Measurements from ENCODE around the gene GRXCR2.

GRXCR2 gene, protein sequence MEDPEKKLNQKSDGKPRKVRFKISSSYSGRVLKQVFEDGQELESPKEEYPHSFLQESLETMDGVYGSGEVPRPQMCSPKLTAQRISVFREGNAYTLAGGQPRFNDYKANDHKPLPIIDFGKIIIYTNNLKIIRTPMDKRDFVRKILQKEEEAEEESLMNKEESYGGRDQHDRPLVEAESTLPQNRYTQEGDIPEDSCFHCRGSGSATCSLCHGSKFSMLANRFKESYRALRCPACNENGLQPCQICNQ

GRCh38 chr5:145872914-145873313 lies at the start of gene GRXCR2:
GRXCR2 (minus strand) TSS chr5:145873014; CDS start chr5:145872968, 46 bp downstream.
- Histone ChIP-seq H3K4me3 (ENCODE audit: low read depth, low read length) (no peak within 1 kb of the TSS), H3K27me3 (ENCODE audit: control insufficient read depth, insufficient read depth, low read length) (no peaks in the 10 kb centered on the region; the same call in 1 of the 2 replicates), H3K27ac (ENCODE audit: low read depth, low read length) (no peak within 1 kb of the TSS), H3K9ac (ENCODE audit: low read length) (no peak within 1 kb of the TSS), H3K4me1 (ENCODE audit: control insufficient read depth, insufficient read depth, low read length) (no peaks in the 10 kb centered on the region), H3K36me3 (ENCODE audit: control insufficient read depth, insufficient read depth, low read length) (no peaks in the 10 kb centered on the region), H3K9me3 (ENCODE audit: control insufficient read depth, insufficient read depth, low read depth, low read length) (no peaks in the 10 kb centered on the region)

DNA sequence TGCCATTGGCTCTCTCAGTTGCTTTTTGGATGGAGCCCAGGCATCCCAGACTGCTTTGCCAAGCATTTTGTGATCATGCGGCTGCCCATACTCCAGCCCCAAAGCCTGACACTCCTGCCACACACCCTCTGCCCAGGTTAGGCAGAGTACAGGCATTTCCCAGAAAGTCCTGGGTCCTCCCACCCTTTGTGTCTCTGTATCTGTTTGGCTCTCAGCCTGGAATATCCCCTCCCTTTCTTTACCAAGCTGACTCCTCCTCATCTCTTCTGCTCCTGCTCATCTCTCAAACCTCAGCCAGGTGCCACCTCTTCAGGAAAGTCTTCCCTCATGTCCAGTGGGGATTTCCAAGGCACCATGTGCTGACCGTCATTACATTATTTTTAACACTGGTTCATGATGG lies 49.2 kb upstream of the GRXCR2 start:
- Histone ChIP-seq H3K4me1 (ENCODE audit: control insufficient read depth, insufficient read depth, low read length) (peaks cover 21% of the 10 kb centered on the region), H3K9me3 (ENCODE audit: control insufficient read depth, insufficient read depth, low read depth, low read length) (no peaks in the 10 kb centered on the region; the same call in 1 of the 2 replicates), H3K4me3 (ENCODE audit: low read depth, low read length) (no peak overlapping the region), H3K9ac (ENCODE audit: low read length) (no peak overlapping the region), H3K27ac (ENCODE audit: low read depth, low read length) (no peak overlapping the region), H3K27me3 (ENCODE audit: control insufficient read depth, insufficient read depth, low read length) (no peaks in the 10 kb centered on the region), H3K36me3 (ENCODE audit: control insufficient read depth, insufficient read depth, low read length) (no peaks in the 10 kb centered on the region)

DNA sequence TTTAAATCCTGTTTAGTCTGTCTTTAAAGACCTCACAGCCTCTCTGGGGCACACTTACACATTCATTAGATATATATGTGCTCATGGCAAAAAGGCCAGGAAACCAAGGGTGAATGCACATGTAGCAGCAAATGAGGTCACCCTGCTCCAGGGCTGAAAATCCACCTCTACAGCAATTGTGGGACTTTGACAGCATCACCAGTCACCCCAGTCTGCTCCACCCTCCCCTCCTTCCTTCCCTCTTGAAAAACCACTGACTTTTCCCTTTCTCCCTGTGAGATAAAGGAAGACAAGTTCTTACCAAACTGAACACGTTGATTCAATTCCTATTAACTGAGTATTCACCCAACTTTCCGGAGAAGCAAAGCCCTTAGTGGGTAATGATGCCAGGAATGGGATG lies 48.4 kb upstream of the GRXCR2 start:
- Histone ChIP-seq H3K4me3 (ENCODE audit: low read depth, low read length) (no peak overlapping the region), H3K9ac (ENCODE audit: low read length) (no peak overlapping the region), H3K4me1 (ENCODE audit: control insufficient read depth, insufficient read depth, low read length) (peaks cover 21% of the 10 kb centered on the region), H3K36me3 (ENCODE audit: control insufficient read depth, insufficient read depth, low read length) (no peaks in the 10 kb centered on the region), H3K27ac (ENCODE audit: low read depth, low read length) (no peak overlapping the region), H3K27me3 (ENCODE audit: control insufficient read depth, insufficient read depth, low read length) (no peaks in the 10 kb centered on the region), H3K9me3 (ENCODE audit: control insufficient read depth, insufficient read depth, low read depth, low read length) (no peaks in the 10 kb centered on the region; the same call in 1 of the 2 replicates)

- Histone ChIP-seq H3K27ac (ENCODE audit: low read depth, low read length) (no peak overlapping the region), H3K27me3 (ENCODE audit: control insufficient read depth, insufficient read depth, low read length) (no peaks in the 10 kb centered on the region), H3K36me3 (ENCODE audit: control insufficient read depth, insufficient read depth, low read length) (no peaks in the 10 kb centered on the region), H3K4me1 (ENCODE audit: control insufficient read depth, insufficient read depth, low read length) (peaks cover 21% of the 10 kb centered on the region), H3K9ac (ENCODE audit: low read length) (no peak overlapping the region), H3K4me3 (ENCODE audit: low read depth, low read length) (no peak overlapping the region), H3K9me3 (ENCODE audit: control insufficient read depth, insufficient read depth, low read depth, low read length) (no peaks in the 10 kb centered on the region; the same call in 1 of the 2 replicates)
Observed at GRCh38 chr5:145920542-145921210, 47.9 kb upstream of the GRXCR2 start.

DNA sequence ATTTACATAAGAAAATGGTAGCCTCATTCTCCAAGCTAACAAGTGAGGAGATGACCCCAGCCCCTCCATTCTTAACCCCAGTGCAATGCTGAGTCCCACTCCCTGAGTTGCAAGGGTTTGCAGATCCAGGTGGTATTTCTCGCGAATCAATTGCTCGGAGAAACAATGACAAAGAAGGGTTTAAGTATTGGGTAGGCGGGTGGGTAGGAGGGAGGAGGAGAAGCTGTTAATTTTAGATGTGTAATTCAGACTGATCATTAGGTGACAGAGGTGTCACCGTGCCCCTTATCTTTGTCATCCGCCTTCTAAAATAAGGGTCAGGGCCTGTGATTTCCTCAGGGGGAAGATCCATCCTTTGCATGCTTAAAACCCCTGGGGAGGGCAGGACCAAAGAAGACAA lies 46.6 kb upstream of the GRXCR2 start:
- Histone ChIP-seq H3K36me3 (ENCODE audit: control insufficient read depth, insufficient read depth, low read length) (no peaks in the 10 kb centered on the region), H3K4me3 (ENCODE audit: low read depth, low read length) (no peak overlapping the region), H3K4me1 (ENCODE audit: control insufficient read depth, insufficient read depth, low read length) (peaks cover 12% of the 10 kb centered on the region), H3K27ac (ENCODE audit: low read depth, low read length) (no peak overlapping the region), H3K9me3 (ENCODE audit: control insufficient read depth, insufficient read depth, low read depth, low read length) (no peaks in the 10 kb centered on the region; the same call in 1 of the 2 replicates), H3K9ac (ENCODE audit: low read length) (no peak overlapping the region), H3K27me3 (ENCODE audit: control insufficient read depth, insufficient read depth, low read length) (no peaks in the 10 kb centered on the region)

- H3K36me3 ChIP-seq (ENCODE audit: control insufficient read depth, insufficient read depth, low read length): no peaks in the 10 kb centered on the region
- no peaks in the 10 kb centered on the region for H3K27me3 ChIP-seq (ENCODE audit: control insufficient read depth, insufficient read depth, low read length)
- no peak overlapping the region for H3K9ac ChIP-seq (ENCODE audit: low read length)
- peaks cover 12% of the 10 kb centered on the region for H3K4me1 ChIP-seq (ENCODE audit: control insufficient read depth, insufficient read depth, low read length)
- H3K9me3 ChIP-seq (ENCODE audit: control insufficient read depth, insufficient read depth, low read depth, low read length): no peaks in the 10 kb centered on the region; the same call in 1 of the 2 replicates
- H3K27ac ChIP-seq (ENCODE audit: low read depth, low read length): no peak overlapping the region
- no peak overlapping the region for H3K4me3 ChIP-seq (ENCODE audit: low read depth, low read length)
Observed at GRCh38 chr5:145918397-145918796, 45.6 kb upstream of the GRXCR2 start.

- Histone ChIP-seq H3K4me3 (ENCODE audit: low read depth, low read length) (no peak overlapping the region), H3K36me3 (ENCODE audit: control insufficient read depth, insufficient read depth, low read length) (no peaks in the 10 kb centered on the region), H3K27me3 (ENCODE audit: control insufficient read depth, insufficient read depth, low read length) (no peaks in the 10 kb centered on the region), H3K9ac (ENCODE audit: low read length) (no peak overlapping the region), H3K27ac (ENCODE audit: low read depth, low read length) (no peak overlapping the region), H3K4me1 (ENCODE audit: control insufficient read depth, insufficient read depth, low read length) (peaks cover 12% of the 10 kb centered on the region), H3K9me3 (ENCODE audit: control insufficient read depth, insufficient read depth, low read depth, low read length) (no peaks in the 10 kb centered on the region; the same call in 1 of the 2 replicates)
Observed at GRCh38 chr5:145917288-145917687, 44.5 kb upstream of the GRXCR2 start.

- Histone ChIP-seq H3K27ac (ENCODE audit: low read depth, low read length) (no peak overlapping the region), H3K9ac (ENCODE audit: low read length) (no peak overlapping the region), H3K9me3 (ENCODE audit: control insufficient read depth, insufficient read depth, low read depth, low read length) (no peaks in the 10 kb centered on the region; the same call in 1 of the 2 replicates), H3K36me3 (ENCODE audit: control insufficient read depth, insufficient read depth, low read length) (no peaks in the 10 kb centered on the region), H3K4me1 (ENCODE audit: control insufficient read depth, insufficient read depth, low read length) (peaks cover 12% of the 10 kb centered on the region), H3K4me3 (ENCODE audit: low read depth, low read length) (no peak overlapping the region), H3K27me3 (ENCODE audit: control insufficient read depth, insufficient read depth, low read length) (no peaks in the 10 kb centered on the region)
Observed at GRCh38 chr5:145915970-145916638, 43.3 kb upstream of the GRXCR2 start.

- Histone ChIP-seq H3K9me3 (ENCODE audit: control insufficient read depth, insufficient read depth, low read depth, low read length) (no peaks in the 10 kb centered on the region), H3K27ac (ENCODE audit: low read depth, low read length) (no peak overlapping the region), H3K4me1 (ENCODE audit: control insufficient read depth, insufficient read depth, low read length) (peaks cover 1% of the 10 kb centered on the region; the same call in 1 of the 2 replicates), H3K36me3 (ENCODE audit: control insufficient read depth, insufficient read depth, low read length) (no peaks in the 10 kb centered on the region), H3K27me3 (ENCODE audit: control insufficient read depth, insufficient read depth, low read length) (no peaks in the 10 kb centered on the region), H3K4me3 (ENCODE audit: low read depth, low read length) (no peak overlapping the region), H3K9ac (ENCODE audit: low read length) (no peak overlapping the region)
Observed at GRCh38 chr5:145913701-145914100, 40.9 kb upstream of the GRXCR2 start.

- H3K9me3 ChIP-seq (ENCODE audit: control insufficient read depth, insufficient read depth, low read depth, low read length): no peaks in the 10 kb centered on the region
- no peaks in the 10 kb centered on the region for H3K36me3 ChIP-seq (ENCODE audit: control insufficient read depth, insufficient read depth, low read length)
- H3K4me3 ChIP-seq (ENCODE audit: low read depth, low read length): no peak overlapping the region
- no peak overlapping the region for H3K9ac ChIP-seq (ENCODE audit: low read length)
- no peaks in the 10 kb centered on the region for H3K27me3 ChIP-seq (ENCODE audit: control insufficient read depth, insufficient read depth, low read length)
- H3K27ac ChIP-seq (ENCODE audit: low read depth, low read length): no peak overlapping the region
- H3K4me1 ChIP-seq (ENCODE audit: control insufficient read depth, insufficient read depth, low read length): no peaks in the 10 kb centered on the region
Observed at GRCh38 chr5:145912594-145912993, 39.8 kb upstream of the GRXCR2 start.

DNA sequence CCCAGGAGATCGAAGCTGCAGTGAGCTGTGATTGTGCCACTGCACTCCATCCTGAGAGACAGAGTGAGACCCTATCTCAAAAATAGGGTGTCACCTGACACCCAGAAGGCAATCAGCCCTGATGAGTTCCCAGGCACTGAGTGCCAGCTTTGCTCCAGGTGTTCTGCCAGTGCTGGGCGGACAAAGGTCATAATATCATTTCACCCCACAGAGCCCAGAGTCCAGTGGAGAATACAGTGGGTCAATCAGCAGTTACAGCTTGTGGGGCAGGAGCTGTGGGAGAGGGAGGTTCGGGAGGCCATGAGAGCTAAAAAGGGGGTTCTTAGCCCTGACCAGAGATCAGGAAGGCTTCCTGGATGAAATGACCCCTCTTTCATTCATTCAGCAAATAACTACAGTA lies 39.2 kb upstream of the GRXCR2 start:
- H3K36me3 ChIP-seq (ENCODE audit: control insufficient read depth, insufficient read depth, low read length): no peaks in the 10 kb centered on the region
- no peaks in the 10 kb centered on the region for H3K4me1 ChIP-seq (ENCODE audit: control insufficient read depth, insufficient read depth, low read length)
- no peaks in the 10 kb centered on the region for H3K27me3 ChIP-seq (ENCODE audit: control insufficient read depth, insufficient read depth, low read length)

More for the DNA sequence above, 39.2 kb upstream of the GRXCR2 start:
- Histone ChIP-seq H3K4me3 (ENCODE audit: low read depth, low read length) (no peak overlapping the region), H3K27ac (ENCODE audit: low read depth, low read length) (no peak overlapping the region), H3K9me3 (ENCODE audit: control insufficient read depth, insufficient read depth, low read depth, low read length) (no peaks in the 10 kb centered on the region), H3K9ac (ENCODE audit: low read length) (no peak overlapping the region)
